HG02840 (cell line): ENCODE data around the gene NSF.
A peak's percentile ranks its signal among the peaks of the same experiment; 100 is the strongest.
"Not testable (repeated sequence)": the region's sequence is repeated elsewhere in the genome, so short reads cannot be mapped to it uniquely, and the experiment has no call there.

Experiments
- ATAC-seq: cut with Tn5 transposase; IDR thresholded peaks from one replicate; pipeline ENCODE4 v1.9.1; 2021; ENCODE audit warnings: mild to moderate bottlenecking, moderate library complexity, moderate number of reproducible peaks; ENCODE audit not compliant: unreplicated experiment, low FRiP score

NSF gene

GRCh38 chr17:46590157-46591146 is at the start of gene NSF:
Gene NSF (plus strand): TSS chr17:46590669. CDS start chr17:46590776, 107 bp downstream.
- ATAC-seq = peak; percentile 75

DNA sequence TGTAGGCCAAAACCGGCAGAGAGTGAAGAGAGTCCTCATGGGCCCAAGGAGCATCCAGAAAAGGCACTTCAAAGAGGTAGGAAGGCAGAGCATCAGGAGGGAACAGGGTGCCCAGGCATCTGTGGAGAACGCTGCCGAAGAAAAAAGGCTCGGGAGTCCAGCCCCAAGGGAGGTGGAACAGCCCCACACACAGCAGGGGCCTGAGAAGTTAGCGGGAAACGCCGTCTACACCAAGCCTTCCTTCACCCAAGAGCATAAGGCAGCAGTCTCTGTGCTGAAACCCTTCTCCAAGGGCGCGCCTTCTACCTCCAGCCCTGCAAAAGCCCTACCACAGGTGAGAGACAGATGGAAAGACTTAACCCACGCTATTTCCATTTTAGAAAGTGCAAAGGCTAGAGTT is 41.9 kb upstream of the NSF start:
- ATAC-seq = not testable (repeated sequence)

DNA sequence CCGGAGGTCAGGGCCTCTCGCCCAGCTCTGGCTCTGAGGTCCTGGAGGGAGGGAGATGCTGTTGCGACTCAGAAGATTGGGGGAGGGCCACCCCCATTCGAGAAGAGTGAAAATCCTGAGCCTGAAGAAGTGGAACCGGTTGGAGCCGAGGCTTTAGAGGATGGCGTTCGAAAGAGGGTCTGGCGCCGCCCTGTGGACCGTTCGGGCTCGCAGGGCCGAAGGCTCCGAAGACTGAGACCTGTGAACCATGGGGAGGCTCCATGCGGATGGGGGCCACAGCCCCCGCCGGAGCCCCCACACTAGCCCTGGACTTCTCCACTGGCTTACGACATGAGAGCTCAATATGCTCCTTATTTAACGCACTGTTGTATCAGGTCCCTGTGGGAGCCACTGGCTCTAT is 31.3 kb upstream of the NSF start:
- ATAC-seq = not testable (repeated sequence)

GRCh38 chr17:46560048-46560447 is 30.4 kb upstream of the NSF start:
- ATAC-seq = not testable (repeated sequence)

- ATAC-seq = not testable (repeated sequence)
Observed at GRCh38 chr17:46566284-46566683, 24.2 kb upstream of the NSF start.

DNA sequence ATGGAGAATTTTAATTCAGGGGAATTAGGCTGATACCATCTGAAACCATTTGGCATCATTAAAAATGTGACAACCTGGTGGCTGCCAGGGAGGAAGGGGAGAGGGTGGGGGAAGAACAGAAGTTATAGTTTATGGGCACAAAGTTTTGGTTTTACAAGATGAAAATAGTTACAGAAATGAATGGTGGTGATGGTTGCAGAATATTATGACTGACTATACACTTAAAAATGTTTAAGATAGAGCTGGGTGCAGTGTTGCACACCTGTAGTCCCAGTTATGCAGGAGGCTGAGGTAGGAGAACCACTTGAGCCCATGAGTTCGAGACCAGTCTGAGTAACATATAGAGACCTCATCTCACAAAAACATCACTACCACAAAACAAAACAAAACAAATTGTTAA is 23.5 kb upstream of the NSF start:
- ATAC-seq = not testable (repeated sequence)

DNA sequence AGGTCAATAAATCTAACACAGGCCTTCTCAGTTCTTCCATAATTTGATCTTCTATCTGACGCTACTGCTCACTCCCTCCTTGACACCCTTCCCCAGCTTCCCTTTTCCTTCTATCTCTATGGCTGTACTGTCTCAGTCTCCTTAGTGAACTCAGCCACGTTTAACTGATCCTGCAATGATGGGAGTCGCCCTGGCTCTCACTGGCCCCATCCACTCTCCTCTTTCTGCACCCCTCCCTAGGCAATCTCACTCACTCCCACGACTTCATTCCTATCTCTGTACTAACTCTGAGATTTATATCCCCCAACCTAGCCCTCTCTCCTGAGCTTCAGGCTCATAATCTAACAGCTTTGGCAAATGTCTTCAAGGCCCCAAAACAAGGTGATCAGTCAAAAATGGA is 18.7 kb upstream of the NSF start:
- not testable (repeated sequence) for ATAC-seq

DNA sequence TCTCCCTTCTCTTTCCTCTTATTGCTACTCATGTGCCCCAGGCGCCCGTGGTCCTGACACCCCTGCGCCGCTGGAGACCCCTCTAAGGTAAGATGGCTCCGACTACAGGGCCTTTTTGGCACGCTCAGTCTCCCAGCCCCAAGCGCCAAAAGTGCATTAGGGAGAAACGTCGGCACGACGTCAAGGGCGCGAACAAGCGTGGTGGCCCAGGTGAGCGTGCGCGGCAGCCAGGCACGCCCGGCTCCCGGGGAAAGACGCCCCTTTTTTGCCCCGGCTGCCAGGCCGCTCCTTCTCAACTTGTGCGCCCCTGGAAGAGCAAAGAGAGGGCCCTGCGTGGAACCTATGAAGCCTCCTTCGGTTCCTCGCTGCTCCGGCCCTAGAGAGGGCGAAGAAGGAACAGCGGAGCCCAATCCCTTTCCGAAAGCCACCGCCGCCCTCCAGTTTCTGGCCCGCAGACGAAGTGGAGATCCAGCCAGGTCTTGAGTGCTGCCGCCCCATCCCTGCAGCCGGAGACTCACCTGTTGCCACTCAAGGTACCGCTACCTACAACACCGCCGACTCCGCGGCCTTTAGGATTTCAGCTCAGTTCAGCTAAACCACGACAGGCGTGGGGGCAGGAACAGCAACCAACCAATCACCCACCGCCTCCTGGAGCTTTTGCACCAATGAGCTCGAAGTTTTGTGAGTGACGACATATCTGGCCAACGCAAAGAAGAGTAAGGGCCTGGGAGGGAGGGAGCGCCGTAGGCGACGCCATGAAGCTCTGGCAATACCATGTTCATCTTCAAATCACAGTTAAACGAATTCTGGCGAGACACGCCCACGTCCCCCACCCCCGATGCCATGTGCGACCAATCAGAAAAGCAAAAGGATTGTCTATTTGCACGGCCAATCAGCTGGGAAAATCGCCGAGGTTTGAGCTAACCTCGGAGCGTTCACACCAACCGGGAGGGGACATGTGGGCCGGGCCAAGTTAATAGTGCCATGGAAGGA is 11.1 kb upstream of the NSF start, which contains the start of gene ARL17A:
ARL17A (minus strand) TSS at position 609 of the 993 bp plus-strand sequence. CDS start 3,369 bp downstream, outside the sequence.
- peak; percentile 83 for ATAC-seq

DNA sequence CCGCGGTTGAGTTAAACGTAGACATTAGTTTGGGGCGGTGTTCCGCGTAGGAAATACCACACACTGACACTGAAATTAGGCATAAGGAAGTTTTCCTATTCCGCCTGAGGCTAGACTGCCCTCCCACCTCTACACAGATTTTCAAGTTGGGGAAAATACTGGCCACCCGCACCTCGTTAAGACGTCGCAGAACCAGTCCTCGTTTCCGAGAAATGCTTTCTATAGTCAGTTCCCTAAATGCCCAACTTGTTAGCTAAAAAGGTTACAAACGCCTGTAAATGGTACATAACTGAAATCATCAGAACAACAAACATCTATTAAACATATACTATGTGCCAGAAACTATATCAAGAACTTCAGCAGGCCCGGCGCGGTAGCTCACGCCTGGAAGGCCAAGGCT is 10.4 kb upstream of the NSF start:
- ATAC-seq = not testable (repeated sequence)

DNA sequence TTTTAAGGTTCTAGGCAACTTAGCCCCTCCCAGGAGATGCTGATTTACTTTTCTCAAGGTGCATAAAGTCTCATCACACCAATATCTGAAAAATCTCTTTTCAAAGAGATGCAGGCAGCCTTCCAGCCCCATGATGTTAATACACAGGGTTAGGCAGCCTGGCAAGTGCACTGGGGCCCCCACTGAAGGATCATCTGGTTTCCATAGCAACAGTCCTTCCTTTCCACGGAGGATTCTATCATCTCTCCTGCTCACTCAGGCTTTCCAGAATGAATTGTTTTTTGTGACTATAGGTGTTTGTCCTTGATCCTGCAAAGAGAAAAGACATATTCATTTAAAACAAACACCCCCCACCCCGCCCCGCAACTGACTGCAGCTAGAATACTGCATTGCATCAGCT is 5.0 kb upstream of the NSF start:
- ATAC-seq = not testable (repeated sequence)

DNA sequence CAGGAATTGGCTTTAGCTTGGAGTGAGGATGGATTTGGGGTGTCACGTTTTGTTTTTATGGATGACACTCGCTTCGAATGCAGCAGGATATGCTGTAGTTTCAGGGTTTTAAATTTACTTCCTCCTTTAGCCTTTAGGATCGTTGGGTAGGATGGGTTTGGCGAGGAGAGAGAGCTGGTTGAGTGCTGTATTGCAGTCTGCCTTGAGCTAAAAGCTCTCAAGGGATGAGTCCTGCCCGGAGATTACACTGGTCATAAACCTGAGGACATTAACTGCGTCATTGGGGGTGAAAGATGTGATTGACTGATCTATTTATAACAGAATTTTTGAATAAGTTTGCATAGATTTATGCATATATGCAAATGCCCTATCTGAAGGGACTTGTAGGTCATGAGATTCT is 863 bp downstream of the NSF start:
- ATAC-seq = peak; percentile 10

DNA sequence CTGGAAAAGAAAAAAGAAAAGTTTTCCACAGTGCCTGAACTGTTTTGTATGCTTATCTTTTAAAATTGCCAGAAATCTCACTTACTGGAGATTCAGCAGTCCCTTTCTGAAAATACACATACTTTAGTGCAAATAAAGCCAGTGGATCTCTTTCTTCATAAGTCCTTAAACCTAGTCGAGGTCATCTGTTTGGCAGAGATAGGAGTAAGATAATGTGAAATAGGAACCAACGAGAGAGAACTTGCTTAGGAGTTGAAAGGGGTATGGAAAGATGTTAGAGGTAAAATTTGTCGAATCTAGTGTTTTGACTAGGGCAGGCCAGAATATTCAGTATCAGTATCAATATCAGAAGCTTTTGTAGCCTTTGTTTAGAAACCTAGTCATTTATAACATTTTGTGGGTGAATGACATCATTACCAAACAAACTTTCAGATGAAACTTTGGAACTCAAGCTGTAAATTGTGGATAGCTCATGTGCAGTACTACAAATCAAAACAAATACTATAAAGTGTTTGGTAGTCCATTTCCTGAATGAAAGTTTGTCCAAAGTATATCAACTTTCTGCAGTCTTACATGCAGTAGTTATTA is 8.0 kb downstream of the NSF start:
- not testable (repeated sequence) for ATAC-seq

GRCh38 chr17:46600767-46601166 is 10.3 kb downstream of the NSF start:
- ATAC-seq = not testable (repeated sequence)

DNA sequence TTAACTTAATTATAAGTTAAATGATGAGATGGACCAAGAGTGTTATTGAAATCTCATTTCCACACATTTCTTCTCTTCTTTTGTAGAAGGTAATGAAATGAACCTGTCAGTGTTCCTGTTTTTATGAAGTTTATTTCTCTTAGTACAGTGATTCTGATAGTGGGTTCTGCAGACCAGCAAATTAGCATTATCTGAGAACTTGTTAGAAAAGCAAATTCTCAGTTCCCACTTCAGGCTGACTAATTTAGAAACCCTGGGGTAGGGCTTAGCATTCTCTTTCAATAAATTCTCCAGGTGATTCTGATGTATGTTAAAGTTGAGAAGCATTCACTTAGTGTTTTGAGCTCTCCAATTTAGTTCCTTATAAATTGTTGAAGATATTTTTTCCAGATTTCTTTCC is 12.7 kb downstream of the NSF start:
- peak; percentile 86 for ATAC-seq

- ATAC-seq = not testable (repeated sequence)
Observed at GRCh38 chr17:46611304-46611703, 20.8 kb downstream of the NSF start.

- not testable (repeated sequence) for ATAC-seq
Observed at GRCh38 chr17:46613876-46614275, 23.4 kb downstream of the NSF start.

DNA sequence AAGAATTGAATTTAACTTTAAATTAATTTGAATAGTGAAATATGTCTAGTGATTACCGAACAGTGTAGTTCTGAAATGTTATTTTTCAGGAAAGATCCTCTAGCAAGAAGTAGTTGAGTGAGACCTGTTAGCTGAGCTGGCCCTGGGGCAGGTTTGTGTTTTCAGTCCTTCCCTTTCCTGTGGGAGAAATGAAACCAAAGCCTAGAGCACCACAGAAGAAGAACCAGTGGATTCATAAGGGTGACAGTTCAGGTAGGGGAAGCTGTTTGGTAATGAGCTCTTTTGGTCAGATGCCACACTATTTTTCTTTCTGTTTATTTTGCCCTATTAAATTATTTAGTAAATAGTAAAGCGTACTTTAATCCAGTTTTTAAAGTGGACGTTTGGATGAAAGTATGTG is 26.7 kb downstream of the NSF start:
- not testable (repeated sequence) for ATAC-seq

DNA sequence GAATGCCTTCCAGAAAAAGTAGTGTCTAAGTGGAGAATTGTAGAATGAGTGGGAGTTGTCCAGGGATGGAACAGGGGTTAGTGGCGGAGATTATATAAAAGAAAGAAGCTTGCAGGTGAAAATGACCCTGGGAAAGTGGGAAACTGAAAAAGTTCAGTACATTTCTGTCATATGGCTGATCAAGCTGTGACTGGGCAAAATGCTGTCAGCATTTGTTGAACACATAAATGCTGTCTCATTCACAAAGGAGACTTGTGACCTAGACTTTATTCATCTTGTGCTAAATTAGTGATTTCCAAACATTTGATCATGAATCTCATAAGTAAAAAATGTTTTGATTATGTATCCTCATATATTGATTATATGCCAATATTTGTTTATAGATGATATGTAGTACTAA is 28.5 kb downstream of the NSF start:
- ATAC-seq = not testable (repeated sequence)

GRCh38 chr17:46623790-46624189 is 33.3 kb downstream of the NSF start:
- not testable (repeated sequence) for ATAC-seq

DNA sequence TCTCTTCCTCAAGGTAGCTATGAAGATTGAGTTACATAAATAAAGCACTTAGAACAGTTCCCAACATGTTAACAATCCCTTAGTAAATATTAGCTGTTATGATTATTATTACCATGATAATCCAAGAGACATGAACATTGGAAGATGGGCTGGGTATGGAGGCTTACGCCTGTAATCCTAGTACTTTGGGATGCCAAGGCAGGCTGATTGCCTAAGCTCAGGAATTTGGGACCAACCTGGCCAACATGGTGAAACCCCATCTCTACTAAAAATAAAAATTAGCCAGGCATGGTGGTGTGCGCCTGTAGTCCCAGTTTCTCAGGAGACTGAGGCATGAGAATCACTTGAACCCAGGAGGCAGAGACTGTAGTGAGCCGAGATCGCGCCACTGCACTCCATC is 34.3 kb downstream of the NSF start:
- ATAC-seq = not testable (repeated sequence)
